GM19025 (cell line): Measurements from ENCODE around the gene OAF.
"Not testable (repeated sequence)": the region's sequence is repeated elsewhere in the genome, so short reads cannot be mapped to it uniquely, and the experiment has no call there.

Experiments used
- ATAC-seq: cut with Tn5 transposase; IDR thresholded peaks from one replicate; pipeline ENCODE4 v1.9.1; 2021; ENCODE audit warnings: mild to moderate bottlenecking, low read depth, moderate library complexity; ENCODE audit not compliant: unreplicated experiment

The OAF gene

GRCh38 chr11:120259241-120259640, 48.4 kb downstream of the OAF start:
- no peak for ATAC-seq

GRCh38 chr11:120259988-120260565, 49.2 kb downstream of the OAF start:
- ATAC-seq, result no peak

- no peak for ATAC-seq
Observed at GRCh38 chr11:120260616-120261015, 49.8 kb downstream of the OAF start.

- ATAC-seq, result no peak
Observed at GRCh38 chr11:120261321-120261720, 50.5 kb downstream of the OAF start.

GRCh38 chr11:120261931-120262330, 51.1 kb downstream of the OAF start:
- ATAC-seq, result no peak

GRCh38 chr11:120267319-120267718, 56.5 kb downstream of the OAF start:
- no peak for ATAC-seq

GRCh38 chr11:120268686-120269085, 57.9 kb downstream of the OAF start:
- ATAC-seq, result no peak

GRCh38 chr11:120270386-120270785, 59.6 kb downstream of the OAF start:
- ATAC-seq, result no peak

GRCh38 chr11:120271672-120272071, 60.8 kb downstream of the OAF start:
- no peak for ATAC-seq

- no peak for ATAC-seq
Observed at GRCh38 chr11:120272303-120272702, 61.5 kb downstream of the OAF start.

- ATAC-seq, result no peak
Observed at GRCh38 chr11:120273432-120273831, 62.6 kb downstream of the OAF start.

- ATAC-seq, result not testable (repeated sequence)
Observed at GRCh38 chr11:120273956-120274355, 63.1 kb downstream of the OAF start.

- no peak for ATAC-seq
Observed at GRCh38 chr11:120279502-120279901, 68.7 kb downstream of the OAF start.
